Stimulated activated CD8-positive, alpha-beta memory T cell treated with anti-CD3 and anti-CD28 coated beads, Interleukin-4, amount 100 ng/mL, for 1 hour (primary cell): ENCODE measurements around the gene HID1.

ENCODE experiments used
- DNase-seq, 2 donors: peaks; one replicate each; pipeline ENCODE4 v3.0.0-alpha.2; 2020; ENCODE audit warnings: low read depth in 2 of 2, low spot score in 1 of 2

Gene HID1

GRCh38 chr17:74951680-74952421 is 20.7 kb downstream of the HID1 start:
- DNase-seq, result no peak

- DNase-seq, result no peak
Measured at GRCh38 chr17:74951065-74951464, 21.5 kb downstream of the HID1 start.

DNA sequence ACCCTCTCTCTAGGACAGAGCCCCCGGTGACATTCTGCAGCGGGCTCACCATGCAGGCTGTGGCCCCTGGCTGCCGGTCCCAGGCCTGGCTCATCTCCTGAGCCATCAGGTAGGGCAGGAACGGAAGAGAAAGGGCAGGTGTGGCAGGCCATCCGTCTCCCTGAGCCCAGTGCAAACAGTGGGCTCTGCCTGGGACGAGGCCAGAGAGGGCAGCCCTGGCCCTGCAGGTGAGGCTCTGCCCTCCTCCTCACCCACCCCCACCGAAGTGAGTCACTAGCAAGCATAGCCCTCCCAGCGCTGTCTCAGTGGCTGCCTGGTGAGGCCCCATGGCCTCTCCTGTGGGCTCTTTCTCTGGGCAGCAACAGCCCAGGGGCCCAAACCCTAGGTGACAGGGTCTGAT is 22.4 kb downstream of the HID1 start:
- no peak for DNase-seq

DNA sequence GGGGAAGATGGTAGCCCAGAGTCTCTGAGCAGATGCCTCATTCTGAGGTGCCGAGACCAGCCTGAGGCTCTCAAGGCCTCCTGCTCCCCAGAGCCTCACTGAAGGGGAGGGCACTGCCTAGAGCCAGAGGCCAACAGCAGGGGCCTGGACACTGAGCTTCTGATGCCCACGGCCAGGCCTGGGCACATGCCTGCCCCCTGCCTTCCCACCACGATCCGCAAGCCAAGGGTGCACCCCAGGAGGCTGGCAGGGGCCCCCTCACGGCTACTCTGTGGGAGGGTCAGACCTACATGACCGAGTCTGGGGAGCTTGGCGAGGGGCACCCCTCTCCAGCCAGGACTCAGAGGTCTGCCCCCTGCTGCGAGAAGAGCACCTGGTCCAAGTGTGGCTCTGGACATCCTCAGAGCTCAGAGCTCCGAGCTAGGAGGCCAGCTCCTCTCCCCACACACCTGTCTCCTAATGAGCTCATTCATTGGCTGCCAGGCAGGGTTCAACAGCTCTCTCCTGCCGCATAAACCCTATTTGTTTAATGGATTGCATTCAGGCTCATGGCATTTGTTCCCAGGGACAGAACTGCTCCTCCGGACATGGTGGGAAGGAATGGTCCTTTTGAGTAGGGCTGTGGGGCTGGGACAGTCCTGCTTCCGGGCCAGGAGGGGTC is 23.0 kb downstream of the HID1 start:
- no peak for DNase-seq

GRCh38 chr17:74947041-74947754 is 25.4 kb downstream of the HID1 start:
- no peak for DNase-seq

GRCh38 chr17:74946641-74947040 is 25.9 kb downstream of the HID1 start:
- no peak for DNase-seq

GRCh38 chr17:74945543-74945942 is 27.0 kb downstream of the HID1 start:
- DNase-seq, result no peak

DNA sequence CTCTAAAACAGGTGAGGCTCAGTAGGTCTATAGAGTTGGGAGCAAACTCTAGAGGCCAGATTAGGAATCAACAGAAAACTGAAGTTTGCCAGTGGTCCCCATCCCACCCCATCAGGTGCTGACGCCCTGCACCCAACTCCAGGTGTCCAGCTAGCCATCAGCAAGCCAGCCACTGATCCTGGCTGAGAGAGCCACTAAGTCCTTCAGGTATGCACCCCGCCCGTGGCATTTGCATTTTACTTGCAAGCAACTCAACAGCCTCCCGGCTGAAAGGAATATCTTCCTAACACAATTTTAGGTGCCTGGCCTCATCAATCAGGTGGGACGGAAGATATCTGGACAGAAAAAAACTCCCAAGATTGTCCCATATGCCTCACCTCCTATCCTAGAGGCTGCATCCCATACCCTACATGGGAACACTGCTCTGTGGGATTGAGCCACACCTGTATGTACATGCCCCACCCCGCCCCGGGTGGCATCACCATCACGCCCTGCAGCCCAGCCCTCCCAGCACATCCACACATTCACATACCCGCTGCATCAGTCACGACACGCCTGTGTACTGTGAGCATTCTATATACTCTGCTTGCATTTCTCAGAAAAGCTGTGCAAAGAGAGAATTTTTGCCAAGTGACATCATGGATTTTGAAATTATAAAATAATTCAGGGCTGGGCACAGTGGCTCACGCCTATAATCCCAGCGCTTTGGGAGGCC is 28.6 kb downstream of the HID1 start:
- no peak for DNase-seq

GRCh38 chr17:74941128-74941725 is 31.3 kb downstream of the HID1 start:
- no peak for DNase-seq

DNA sequence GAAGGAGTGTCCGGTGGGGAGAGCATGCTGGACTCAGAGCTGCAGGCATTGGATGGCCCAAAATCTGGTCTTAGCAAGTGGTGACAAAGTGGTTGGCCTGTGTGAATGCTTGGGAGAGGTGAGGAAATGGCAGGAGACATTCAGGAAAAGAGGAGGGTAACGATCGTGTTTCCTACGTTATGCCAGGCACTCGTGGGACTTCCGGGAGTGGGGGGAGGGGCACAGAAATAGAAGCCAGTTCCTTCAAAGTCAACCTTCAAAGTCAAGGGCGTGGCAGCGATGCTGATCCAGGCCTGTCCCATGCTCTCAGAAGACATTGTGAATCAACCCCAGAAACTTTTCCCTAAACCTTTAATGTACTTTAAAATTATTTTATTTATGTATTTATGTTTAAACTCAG is 33.0 kb downstream of the HID1 start:
- no peak for DNase-seq

DNA sequence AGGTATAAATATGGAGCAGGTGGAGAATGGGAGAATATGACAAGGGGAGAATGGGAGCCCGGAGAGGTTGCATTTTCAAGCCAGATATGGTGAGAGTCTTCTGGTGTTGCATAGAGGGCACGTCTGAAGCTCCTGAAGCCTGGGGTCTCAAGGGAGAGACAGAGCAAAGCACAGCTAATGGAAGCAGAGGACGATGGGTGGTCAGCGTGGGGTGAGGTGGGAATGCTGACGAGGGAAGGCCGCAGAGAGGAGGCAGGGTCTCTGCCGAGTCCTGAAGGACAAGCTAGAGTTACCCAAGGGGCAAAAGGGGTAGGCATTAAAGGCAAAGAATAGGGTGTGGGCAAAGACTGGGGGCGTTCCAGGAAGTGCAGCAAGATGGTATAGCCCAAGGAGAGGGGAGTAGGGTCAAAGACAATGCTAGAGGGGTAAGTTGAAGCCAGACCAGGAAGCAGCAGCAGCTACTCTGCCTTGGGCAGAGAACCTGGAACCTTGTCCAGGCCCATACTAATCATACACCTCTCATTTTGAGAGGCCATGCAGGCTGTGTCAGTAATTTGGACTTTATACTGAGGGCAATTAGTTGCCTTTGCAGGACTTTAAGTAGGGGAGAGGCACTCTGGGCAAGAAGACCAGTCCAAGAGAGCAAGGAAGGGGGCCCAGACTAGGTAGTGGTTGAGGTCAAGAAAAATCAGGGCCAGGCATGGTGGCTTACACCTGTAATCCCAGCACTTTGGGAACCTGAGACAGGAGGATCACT is 34.2 kb downstream of the HID1 start:
- DNase-seq, result no peak

- no peak for DNase-seq
Measured at GRCh38 chr17:74937064-74938051, 35.2 kb downstream of the HID1 start.

GRCh38 chr17:74936470-74936799 is 36.1 kb downstream of the HID1 start:
- no peak for DNase-seq

- no peak for DNase-seq
Measured at GRCh38 chr17:74935585-74936469, 36.7 kb downstream of the HID1 start, which contains the start of gene OTOP3. Gene OTOP3, plus strand, starts transcription at chr17:74935898. Its CDS starts 24 bp downstream, at chr17:74935922.

GRCh38 chr17:74935048-74935447 is 37.5 kb downstream of the HID1 start:
- no peak for DNase-seq

GRCh38 chr17:74930535-74931036 is 42.0 kb downstream of the HID1 start:
- DNase-seq, result no peak

DNA sequence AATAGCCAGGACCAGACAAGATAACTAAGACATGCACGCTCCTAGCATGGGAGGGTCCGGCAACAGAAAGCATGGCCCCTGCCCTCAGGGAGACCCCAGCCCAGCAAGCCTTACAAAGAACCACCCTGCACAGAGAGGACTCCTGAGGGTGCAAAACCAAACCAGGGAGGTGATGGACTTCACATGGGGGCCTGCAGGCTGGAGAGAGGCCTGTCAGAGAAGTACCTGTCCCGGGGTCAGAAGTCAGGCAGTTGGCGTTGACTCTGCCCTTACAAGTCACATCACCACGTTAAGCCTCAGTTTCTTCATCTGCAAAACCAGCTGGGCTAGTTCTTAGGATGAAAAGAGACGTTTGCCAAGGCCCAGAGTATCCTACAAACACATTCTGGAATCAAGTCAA is 43.8 kb downstream of the HID1 start:
- DNase-seq, result no peak

DNA sequence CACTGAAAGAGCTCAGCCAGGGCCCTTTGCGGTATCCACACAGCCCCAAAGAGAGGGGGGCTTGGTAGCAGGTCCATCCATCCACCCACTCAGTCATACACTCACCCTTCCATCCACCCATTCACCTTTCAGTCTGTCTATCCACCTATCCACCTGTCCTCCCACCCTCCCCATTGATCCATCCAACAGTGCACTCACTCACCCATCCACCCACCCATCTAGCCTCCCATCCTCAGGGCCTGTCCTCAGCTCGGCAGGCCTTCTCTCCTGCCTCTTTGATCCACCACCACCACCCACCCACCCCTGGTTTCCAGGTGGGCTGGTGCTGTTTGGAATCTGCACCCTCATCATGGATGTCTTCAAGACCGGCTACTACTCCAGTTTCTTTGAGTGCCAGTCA is 47.3 kb downstream of the HID1 start:
- no peak for DNase-seq
